Measurements from ENCODE around the gene IDH2.

- no peak for TF ChIP-seq TAF1 (IDR thresholded peaks at IDR 0.05; ENCODE audit: borderline replicate concordance, insufficient read depth, low read length)
- no peak for TF ChIP-seq POLR2AphosphoS5 (IDR thresholded peaks at IDR 0.05; ENCODE audit: low read depth, low read length)
These were observed 29.6 kb upstream of the IDH2 start for GRCh38 chr15:90131848-90132247.

Data from PFSK-1 (cell line).